ENCODE measurements around the gene SLC25A13. TPM values are rescaled to one million over a fixed set of nuclear protein-coding genes. Genes with fewer than 3 reads are reported as not detected.

Gene SLC25A13
- total RNA-seq, 1 donor = 19.2 TPM

DNA sequence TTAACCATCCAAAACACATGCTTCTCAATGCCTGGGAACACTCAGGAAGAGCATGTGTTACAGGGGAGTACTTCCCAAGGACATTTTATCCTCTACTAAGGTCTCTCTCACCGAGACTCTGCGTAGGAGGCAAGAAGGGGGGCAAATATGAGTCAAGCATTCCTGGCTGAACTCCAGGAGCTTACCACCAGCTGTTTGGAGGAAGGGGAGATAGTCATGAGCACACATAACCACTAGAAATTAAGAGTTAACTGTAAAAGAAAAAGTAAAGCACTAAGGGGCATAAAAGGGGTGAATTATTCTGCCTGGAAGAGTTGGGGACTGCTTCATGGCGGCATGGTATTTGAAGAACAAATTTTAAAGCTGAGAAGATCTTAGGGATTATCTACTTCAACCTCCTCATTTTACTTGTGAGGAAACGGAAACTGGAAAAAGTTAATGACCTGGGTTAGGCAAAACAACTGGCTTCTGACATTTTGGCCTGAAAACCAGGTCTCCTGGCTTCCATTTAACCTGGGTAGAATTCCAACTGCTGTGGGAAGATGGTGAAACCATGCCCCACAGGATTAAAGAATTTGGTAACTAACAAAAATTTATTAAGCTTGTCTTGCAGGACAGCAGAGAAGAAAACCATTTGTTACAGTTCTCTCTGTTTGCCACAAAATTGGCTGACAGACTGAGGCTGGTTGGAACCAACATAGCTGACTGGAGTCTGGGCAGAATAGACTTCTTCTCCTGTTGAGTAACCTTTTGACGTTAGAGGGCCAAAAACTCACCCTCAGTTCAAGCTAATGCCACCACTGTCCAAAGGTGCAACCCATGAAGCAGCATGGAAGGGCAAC, 85.5 kb downstream of the SLC25A13 start:
- peak overlapping the region; percentile 13 for H3K27ac ChIP-seq (ENCODE audit: low read depth, low read length)

DNA sequence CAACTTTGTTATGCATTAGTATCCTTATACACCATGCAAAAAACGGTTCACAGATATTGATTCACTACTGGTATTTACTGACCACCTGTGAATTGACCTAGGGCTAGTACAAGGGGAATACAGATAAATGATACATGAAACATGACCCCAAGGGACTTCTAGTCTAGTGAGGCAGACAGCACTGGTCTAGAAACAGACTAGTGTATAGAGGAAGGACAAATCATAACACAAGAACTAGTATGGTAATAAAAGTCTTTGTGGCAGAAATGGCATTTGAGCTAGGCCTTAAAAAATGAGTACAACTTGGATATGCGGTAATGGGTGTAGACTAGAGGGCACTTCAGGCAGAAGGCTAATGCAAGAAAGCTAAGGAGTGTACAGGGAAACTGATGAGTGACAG, 86.6 kb downstream of the SLC25A13 start:
- Histone ChIP-seq H3K9me3 (ENCODE audit: low read depth, low read length) (no peaks in the 10 kb centered on the region), H2AFZ (ENCODE audit: low read length) (no peak overlapping the region), H3K4me3 (ENCODE audit: insufficient read depth, low read length) (no peak overlapping the region), H3K79me2 (ENCODE audit: insufficient read depth, low read length) (peaks cover 13% of the 10 kb centered on the region), H3K36me3 (ENCODE audit: insufficient read depth, low read length) (no peaks in the 10 kb centered on the region), H3K27me3 (ENCODE audit: insufficient read depth, low read length) (no peaks in the 10 kb centered on the region), H3K4me2 (ENCODE audit: insufficient read depth, low read length) (no peak overlapping the region), H4K20me1 (ENCODE audit: insufficient read depth, low read length) (peaks cover 3% of the 10 kb centered on the region), H3K27ac (ENCODE audit: low read depth, low read length) (no peak overlapping the region), H3K4me1 (ENCODE audit: insufficient read depth, low read length) (peaks cover 18% of the 10 kb centered on the region)
- DNase-seq (ENCODE audit: insufficient read length, low spot score, missing footprints) = no peak
- no peak for TF ChIP-seq CTCF (IDR thresholded peaks at IDR 0.05; ENCODE audit: extremely low read depth, low read depth, low read length)

More for the DNA sequence above, 85.5 kb downstream of the SLC25A13 start:
- DNase-seq (ENCODE audit: insufficient read length, low spot score, missing footprints) = no peak
- Histone ChIP-seq H3K9me3 (ENCODE audit: low read depth, low read length) (no peaks in the 10 kb centered on the region), H3K36me3 (ENCODE audit: insufficient read depth, low read length) (no peaks in the 10 kb centered on the region), H3K79me2 (ENCODE audit: insufficient read depth, low read length) (peaks cover 7% of the 10 kb centered on the region), H3K4me2 (ENCODE audit: insufficient read depth, low read length) (peak overlapping the region; percentile 28), H3K4me1 (ENCODE audit: insufficient read depth, low read length) (peaks cover 18% of the 10 kb centered on the region), H4K20me1 (ENCODE audit: insufficient read depth, low read length) (peaks cover 3% of the 10 kb centered on the region), H2AFZ (ENCODE audit: low read length) (no peak overlapping the region), H3K27me3 (ENCODE audit: insufficient read depth, low read length) (no peaks in the 10 kb centered on the region), H3K4me3 (ENCODE audit: insufficient read depth, low read length) (no peak overlapping the region)
- TF ChIP-seq CTCF (IDR thresholded peaks at IDR 0.05; ENCODE audit: extremely low read depth, low read depth, low read length) = no peak

DNA sequence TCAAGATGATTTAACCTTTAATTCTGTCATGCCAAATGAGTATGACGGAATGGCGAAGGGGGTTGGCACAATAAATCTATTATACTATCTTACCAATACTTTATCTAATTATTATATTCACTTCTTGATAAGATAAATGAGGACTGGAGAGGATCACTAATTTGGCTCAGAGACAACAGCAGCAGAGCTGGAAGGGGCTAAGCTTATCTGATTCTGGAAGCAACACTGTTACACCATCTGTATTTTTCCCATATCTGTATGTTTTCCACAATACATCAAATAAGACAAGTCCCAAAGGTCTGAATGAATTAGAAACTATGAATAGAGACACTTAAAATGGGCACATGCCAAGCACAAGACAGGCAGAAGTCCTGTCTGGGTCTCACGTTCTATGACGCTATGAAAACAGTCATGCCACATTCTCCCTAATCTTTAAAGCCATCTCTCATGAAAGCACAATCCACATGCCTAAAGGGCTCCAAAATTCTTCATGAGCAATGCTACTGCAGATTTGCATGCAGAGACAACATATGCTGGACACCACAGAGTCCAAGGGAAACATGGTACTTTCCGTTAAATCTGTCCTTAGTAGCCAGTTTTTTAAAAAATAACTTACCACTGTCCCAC, 88.3 kb downstream of the SLC25A13 start:
- peaks cover 18% of the 10 kb centered on the region for H3K4me1 ChIP-seq (ENCODE audit: insufficient read depth, low read length)
- no peak for DNase-seq (ENCODE audit: insufficient read length, low spot score, missing footprints)
- H3K4me3 ChIP-seq (ENCODE audit: insufficient read depth, low read length) = no peak overlapping the region
- H3K27ac ChIP-seq (ENCODE audit: low read depth, low read length) = no peak overlapping the region
- no peaks in the 10 kb centered on the region for H3K9me3 ChIP-seq (ENCODE audit: low read depth, low read length)
- no peak for TF ChIP-seq CTCF (IDR thresholded peaks at IDR 0.05; ENCODE audit: extremely low read depth, low read depth, low read length)
- no peaks in the 10 kb centered on the region for H4K20me1 ChIP-seq (ENCODE audit: insufficient read depth, low read length)
- no peaks in the 10 kb centered on the region for H3K27me3 ChIP-seq (ENCODE audit: insufficient read depth, low read length)
- no peak overlapping the region for H2AFZ ChIP-seq (ENCODE audit: low read length)
- peaks cover 13% of the 10 kb centered on the region for H3K79me2 ChIP-seq (ENCODE audit: insufficient read depth, low read length)
- no peak overlapping the region for H3K4me2 ChIP-seq (ENCODE audit: insufficient read depth, low read length)
- H3K36me3 ChIP-seq (ENCODE audit: insufficient read depth, low read length) = no peaks in the 10 kb centered on the region

GRCh38 chr7:96233084-96233483, 88.8 kb downstream of the SLC25A13 start:
- Histone ChIP-seq H3K4me3 (ENCODE audit: insufficient read depth, low read length) (no peak overlapping the region), H3K36me3 (ENCODE audit: insufficient read depth, low read length) (no peaks in the 10 kb centered on the region), H3K4me1 (ENCODE audit: insufficient read depth, low read length) (peaks cover 18% of the 10 kb centered on the region), H3K9me3 (ENCODE audit: low read depth, low read length) (no peaks in the 10 kb centered on the region), H2AFZ (ENCODE audit: low read length) (no peak overlapping the region), H3K27ac (ENCODE audit: low read depth, low read length) (no peak overlapping the region), H3K27me3 (ENCODE audit: insufficient read depth, low read length) (no peaks in the 10 kb centered on the region), H3K79me2 (ENCODE audit: insufficient read depth, low read length) (peaks cover 11% of the 10 kb centered on the region), H3K4me2 (ENCODE audit: insufficient read depth, low read length) (no peak overlapping the region), H4K20me1 (ENCODE audit: insufficient read depth, low read length) (no peaks in the 10 kb centered on the region)
- no peak for TF ChIP-seq CTCF (IDR thresholded peaks at IDR 0.05; ENCODE audit: extremely low read depth, low read depth, low read length)
- no peak for DNase-seq (ENCODE audit: insufficient read length, low spot score, missing footprints)

Measured in osteoblast (primary cell).